GM12891 (cell line): ENCODE results near the gene ABTB2.

Experiments
- POLR2A ChIP-seq: IDR thresholded peaks from 2 replicates; pipeline ENCODE4 v1.6.1; 2011; ENCODE audit warnings: low read depth, low read length, control low read depth
- POLR2AphosphoS5 ChIP-seq: IDR thresholded peaks from 2 replicates; pipeline ENCODE4 v1.6.1; 2011; ENCODE audit warnings: low read depth, low read length, control low read depth
- POU2F2 ChIP-seq: IDR thresholded peaks from 2 replicates; pipeline ENCODE4 v1.6.1; 2011; ENCODE audit warnings: low read depth, mild to moderate bottlenecking, control low read depth, low read length, moderate library complexity
- SPI1 ChIP-seq: IDR thresholded peaks from 2 replicates; pipeline ENCODE4 v1.6.1; 2011; ENCODE audit warnings: low read depth, low read length, control low read depth
- TAF1 ChIP-seq: IDR thresholded peaks from 2 replicates; pipeline ENCODE4 v1.6.1; 2011; ENCODE audit warnings: low read depth, low read length, control low read depth

DNA sequence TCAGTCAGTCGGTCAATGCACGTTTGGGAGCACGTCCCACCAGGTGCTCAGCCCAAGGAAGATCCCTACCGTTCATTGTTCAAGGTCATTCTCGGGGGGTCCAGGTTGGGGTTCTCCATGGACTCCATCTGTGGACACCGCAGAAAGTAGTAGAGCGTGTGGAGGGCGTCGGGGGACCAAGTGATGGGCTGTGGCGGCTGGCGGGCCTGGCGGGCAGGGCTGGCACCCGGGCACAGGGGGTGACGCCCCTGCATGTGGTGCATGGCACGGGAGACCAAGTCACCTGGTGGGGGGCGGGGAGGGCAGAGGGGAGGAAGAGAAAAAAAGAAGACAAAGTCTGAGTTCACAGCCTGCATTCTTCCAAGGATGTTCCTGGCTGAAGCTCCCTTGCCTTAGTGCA, 160.6 kb downstream of the ABTB2 start:
- TF ChIP-seq TAF1 (no peak), POU2F2 (no peak), POLR2A (no peak), POLR2AphosphoS5 (no peak), SPI1 (no peak)
